H1 (cell line): ENCODE results near the gene BEAN1. TPM values are rescaled to one million over a fixed set of nuclear protein-coding genes. Genes with fewer than 3 reads are reported as not detected.

ENCODE experiments used
- CTCF ChIA-PET: fragments of 300-600 bp; sonication (Branson Sonifier 250); formaldehyde crosslinking; loops from one replicate; lab custom pipeline; 2021; ENCODE audit not compliant: partially characterized antibody; lab: Charles Lee
- POLR2A ChIA-PET: fragments of 300-600 bp; sonication (Branson Sonifier 250); formaldehyde crosslinking; loops from one replicate; lab custom pipeline; 2021; ENCODE audit warnings: inconsistent platforms; ENCODE audit not compliant: partially characterized antibody; lab: Charles Lee
- DNase-seq, 2 experiments: peaks; one replicate each; pipeline versions ENCODE4 v3.0.0 to v3.0.0-alpha.2; 2010 to 2022; ENCODE audit warnings: low spot score in 2 of 2, low read depth in 1 of 2, mixed read lengths in 1 of 2
- FAIRE-seq: peaks from 2 replicates; lab custom pipeline; 2011; peaks lifted over from hg19 to GRCh38; lab: Jason Lieb, UNC
- H2AFZ ChIP-seq: 2 replicates; pipeline ENCODE4 v1.8.1; 2012; ENCODE audit warnings: low read length, inconsistent platforms
- H2AK5ac ChIP-seq: 2 replicates; pipeline ENCODE4 v1.6.1; 2013; ENCODE audit warnings: low read depth, low read length
- H2BK120ac ChIP-seq: replicated peaks from 2 replicates; pipeline ENCODE3; 2013; ENCODE audit warnings: low read depth, low read length, inconsistent platforms
- H2BK12ac ChIP-seq: 2 replicates; pipeline ENCODE4 v1.6.1; 2013; ENCODE audit warnings: low read depth, low read length
- H2BK15ac ChIP-seq: 2 replicates; pipeline ENCODE4 v1.6.1; 2013; ENCODE audit warnings: low read length
- H2BK20ac ChIP-seq: 2 replicates; pipeline ENCODE4 v1.6.1; 2013; ENCODE audit warnings: low read length
- H2BK5ac ChIP-seq: 2 replicates; pipeline ENCODE4 v1.6.1; 2013; ENCODE audit warnings: low read depth, low read length
- H3K14ac ChIP-seq: 2 replicates; pipeline ENCODE4 v1.6.1; 2013; ENCODE audit warnings: inconsistent platforms; ENCODE audit not compliant: insufficient read length
- H3K18ac ChIP-seq: 2 replicates; pipeline ENCODE4 v1.6.1; 2013; ENCODE audit warnings: low read length; ENCODE audit errors: extremely low read depth
- H3K23ac ChIP-seq: 2 replicates; pipeline ENCODE4 v1.6.1; 2013; ENCODE audit warnings: inconsistent platforms; ENCODE audit not compliant: insufficient read length
- H3K23me2 ChIP-seq: 2 replicates; pipeline ENCODE4 v1.6.1; 2013; ENCODE audit warnings: low read depth, low read length
- H3K27ac ChIP-seq: 2 replicates; pipeline ENCODE4 v1.6.1; 2011; ENCODE audit warnings: low read depth, low read length, inconsistent platforms
- H3K27me3 ChIP-seq, 4 experiments: replicated peaks in 1 of 4; 1 replicate in 1 of 4; 2 replicates in 3 of 4; pipeline versions ENCODE4 v1.6.1 to v1.8.1; 2011 to 2013; ENCODE audit warnings: low read length in 3 of 4, mild to moderate bottlenecking in 3 of 4, inconsistent platforms in 2 of 4, mixed read lengths in 2 of 4, moderate library complexity in 1 of 4; ENCODE audit not compliant: control insufficient read depth in 3 of 4, insufficient read depth in 3 of 4; ENCODE audit errors: extremely low read depth in 1 of 4
- H3K36me3 ChIP-seq, 4 experiments: 2 replicates each; pipeline versions ENCODE4 v1.6.1 to v1.8.1; 2011 to 2013; ENCODE audit warnings: mild to moderate bottlenecking in 4 of 4, low read length in 3 of 4, moderate library complexity in 2 of 4, control low read depth in 1 of 4, inconsistent platforms in 1 of 4; ENCODE audit not compliant: insufficient read depth in 4 of 4, control insufficient read depth in 2 of 4
- H3K4ac ChIP-seq: replicated peaks from 2 replicates; pipeline ENCODE3; 2013; ENCODE audit warnings: low read length, low read depth, mixed read lengths, inconsistent platforms; ENCODE audit not compliant: insufficient read length
- H3K4me1 ChIP-seq, 4 experiments: replicated peaks in 1 of 4; 1 replicate in 1 of 4; 2 replicates in 3 of 4; pipeline versions ENCODE4 v1.6.1 to v1.8.1; 2011 to 2013; ENCODE audit warnings: low read length in 3 of 4, inconsistent platforms in 2 of 4, mixed read lengths in 1 of 4; ENCODE audit not compliant: insufficient read depth in 4 of 4, control insufficient read depth in 3 of 4
- H3K4me2 ChIP-seq, 2 experiments: 2 replicates each; pipeline versions ENCODE4 v1.6.1 to v1.8.1; 2011 to 2013; ENCODE audit warnings: low read depth in 2 of 2, low read length in 2 of 2, control low read depth in 1 of 2, inconsistent platforms in 1 of 2, mild to moderate bottlenecking in 1 of 2; ENCODE audit not compliant: insufficient read depth in 1 of 2
- H3K4me3 ChIP-seq, 4 experiments: fragments of 200-600, 300-600 bp in 1 of 4; sonication (generic), shearing (Covaris generic), sonication (Bioruptor Twin) in 1 of 4; 2 replicates each; pipeline versions ENCODE4 v1.5.1 to v1.8.1; 2011 to 2016; ENCODE audit warnings: low read length in 4 of 4, low read depth in 3 of 4, control low read depth in 2 of 4, inconsistent platforms in 2 of 4, mild to moderate bottlenecking in 2 of 4, mixed read lengths in 1 of 4, moderate library complexity in 1 of 4; ENCODE audit not compliant: insufficient read depth in 2 of 4; ENCODE audit errors: extremely low read depth in 1 of 4
- H3K56ac ChIP-seq: replicated peaks from 2 replicates; pipeline ENCODE3; 2013; ENCODE audit warnings: low read depth, mild to moderate bottlenecking, mixed read lengths, low read length, inconsistent platforms; ENCODE audit not compliant: insufficient read length
- H3K79me1 ChIP-seq: 2 replicates; pipeline ENCODE4 v1.6.1; 2013; ENCODE audit warnings: low read depth, low read length, control low read depth
- H3K79me2 ChIP-seq, 2 experiments: 2 replicates each; pipeline versions ENCODE4 v1.6.1 to v1.8.1; 2012 to 2013; ENCODE audit warnings: low read length in 2 of 2, mild to moderate bottlenecking in 2 of 2, inconsistent platforms in 1 of 2; ENCODE audit not compliant: insufficient read depth in 2 of 2, control insufficient read depth in 1 of 2
- H3K9ac ChIP-seq, 4 experiments: replicated peaks in 1 of 4; 1 replicate in 1 of 4; 2 replicates in 3 of 4; pipeline versions ENCODE4 v1.6.1 to v1.8.1; 2011 to 2013; ENCODE audit warnings: low read depth in 3 of 4, low read length in 3 of 4, control low read depth in 2 of 4, mild to moderate bottlenecking in 2 of 4, moderate library complexity in 2 of 4, inconsistent platforms in 1 of 4; ENCODE audit errors: extremely low read depth in 1 of 4
- H3K9me3 ChIP-seq, 2 experiments: 2 replicates each; pipeline versions ENCODE4 v1.6.1 to v1.8.1; 2012 to 2013; ENCODE audit warnings: mild to moderate bottlenecking in 2 of 2, moderate library complexity in 2 of 2, control low read depth in 1 of 2, inconsistent platforms in 1 of 2, low read depth in 1 of 2, low read length in 1 of 2, mixed read lengths in 1 of 2; ENCODE audit not compliant: insufficient read depth in 2 of 2
- H4K20me1 ChIP-seq, 2 experiments: replicated peaks in 1 of 2; 2 replicates each; pipeline versions ENCODE3 to v1.8.1; 2011 to 2013; ENCODE audit warnings: inconsistent platforms in 2 of 2, low read length in 2 of 2, mild to moderate bottlenecking in 1 of 2; ENCODE audit not compliant: insufficient read depth in 2 of 2, control insufficient read depth in 1 of 2
- H4K5ac ChIP-seq: 2 replicates; pipeline ENCODE4 v1.6.1; 2013; ENCODE audit warnings: low read length, low read depth, mixed read lengths, inconsistent platforms; ENCODE audit not compliant: insufficient read length
- H4K8ac ChIP-seq: 2 replicates; pipeline ENCODE4 v1.8.0; 2013; ENCODE audit warnings: mild to moderate bottlenecking, moderate library complexity, low read length, inconsistent platforms; ENCODE audit not compliant: insufficient read depth; ENCODE audit errors: extremely low read depth
- H4K91ac ChIP-seq: replicated peaks from 2 replicates; pipeline ENCODE3; 2013; ENCODE audit warnings: low read length, mixed read lengths, inconsistent platforms; ENCODE audit not compliant: insufficient read length
- BCL11A ChIP-seq, 2 experiments: IDR thresholded peaks; one replicate each; pipeline ENCODE4 v1.6.1; 2011; ENCODE audit warnings: low read depth in 2 of 2, low read length in 2 of 2, mild to moderate bottlenecking in 2 of 2
- CBX5 ChIP-seq: fragments of 300-800, 300-1000 bp; sonication (generic); IDR thresholded peaks from 2 replicates; pipeline ENCODE4 v1.7.1; 2016; ENCODE audit warnings: antibody characterized with exemption, low read length, low read depth
- CTBP2 ChIP-seq: IDR thresholded peaks from 2 replicates; pipeline ENCODE4 v1.7.0; 2011; ENCODE audit warnings: borderline replicate concordance, mild to moderate bottlenecking, moderate library complexity, mixed read lengths, low read length; ENCODE audit not compliant: insufficient read depth, insufficient read length
- FOSL1 ChIP-seq: IDR thresholded peaks from 2 replicates; pipeline ENCODE4 v1.6.1; 2011; ENCODE audit warnings: mild to moderate bottlenecking, low read depth, low read length, moderate library complexity; ENCODE audit not compliant: insufficient read depth
- NANOG ChIP-seq: IDR thresholded peaks from 2 replicates; pipeline ENCODE4 v1.6.1; 2011; ENCODE audit warnings: low read length, low read depth, mild to moderate bottlenecking, inconsistent platforms; ENCODE audit not compliant: insufficient read depth, poor library complexity, severe bottlenecking
- PHF8 ChIP-seq: fragments of 200-600 bp; sonication (generic); conservative IDR thresholded peaks from 2 replicates; pipeline ENCODE4 v1.7.1; 2012; ENCODE audit warnings: low read depth, mild to moderate bottlenecking, inconsistent platforms, low read length, moderate library complexity
- POLR2A ChIP-seq, 2 experiments: IDR thresholded peaks; 1 replicate in 1 of 2; 2 replicates in 1 of 2; pipeline ENCODE4 v1.6.1; 2011; ENCODE audit warnings: low read depth in 2 of 2, low read length in 2 of 2, mild to moderate bottlenecking in 2 of 2; ENCODE audit errors: control extremely low read depth in 1 of 2
- RBBP5 ChIP-seq: IDR thresholded peaks from 2 replicates; pipeline ENCODE4 v1.7.1; 2012; ENCODE audit warnings: low read depth, mild to moderate bottlenecking, inconsistent platforms, low read length, moderate library complexity, borderline replicate concordance
- TAF1 ChIP-seq: IDR thresholded peaks from 2 replicates; pipeline ENCODE4 v1.6.1; 2011; ENCODE audit warnings: mild to moderate bottlenecking, low read depth, low read length
- TAF7 ChIP-seq: optimal IDR thresholded peaks from 2 replicates; pipeline ENCODE3; 2011; ENCODE audit warnings: low read depth, mild to moderate bottlenecking, inconsistent platforms, low read length, moderate library complexity, borderline replicate concordance
- TCF12 ChIP-seq: IDR thresholded peaks from 2 replicates; pipeline ENCODE4 v1.6.1; 2011; ENCODE audit warnings: low read depth, mild to moderate bottlenecking, low read length
- ZNF274 ChIP-seq: IDR thresholded peaks from 2 replicates; pipeline ENCODE4 v1.7.0; 2012; ENCODE audit warnings: low read length, borderline replicate concordance; ENCODE audit errors: extremely low read depth
- WGBS, 2 experiments: shearing (Covaris generic) in 1 of 2; methylation state at CpG; one replicate each; pipeline versions ENCODE4 v1.1.6 to v1.1.7; 2013 to 2015; ENCODE audit warnings: low lambda C conversion rate in 2 of 2, mixed read lengths in 2 of 2, inconsistent platforms in 1 of 2, low coverage in 1 of 2, missing lambda C conversion rate in 1 of 2; ENCODE audit not compliant: insufficient replicate concordance in 2 of 2, insufficient coverage in 1 of 2, insufficient read length in 1 of 2; ENCODE audit errors: extremely low coverage in 1 of 2, missing lambda C conversion rate in 1 of 2; 5-methylcytosine and 5-hydroxymethylcytosine counted together
- polyA plus RNA-seq, 7 experiments: library from polyadenylated mRNA; depleted of rRNA in 3 of 7; stranded (reverse) in 5 of 7; unstranded in 2 of 7; fragments of >200 nt in 5 of 7; fragments of 200-250 nt in 2 of 7; gene quantifications; 1 replicate in 5 of 7; 2 replicates in 1 of 7; 4 replicates in 1 of 7; pipeline versions ENCODE4 v1.2.1 to v1.2.3, GENCODE V29; 2011 to 2013; ENCODE audit warnings: missing spikeins in 2 of 7, mixed read lengths in 2 of 7
- total RNA-seq: library from RNA; stranded (reverse); fragmentation: NEBNext Ultra II Directional; extraction: Animal tissue kit (Norgen Biotek cat#: 25700); gene quantifications from 2 replicates; pipeline ENCODE4 v1.2.1, GENCODE V29; 2021
- TF ChIP-seq, protein P1 (sequence below): IDR thresholded peaks from 2 replicates; pipeline ENCODE4 v1.6.1; 2011; ENCODE audit warnings: low read length, improper control_type of control experiment

The BEAN1 gene
- total and polyA plus RNA-seq, 2 of the 8 experiments (the other 6 are each of a cell fraction or from before 2014, with no cell fraction given), result 0.08 TPM; not detected in 1

DNA sequence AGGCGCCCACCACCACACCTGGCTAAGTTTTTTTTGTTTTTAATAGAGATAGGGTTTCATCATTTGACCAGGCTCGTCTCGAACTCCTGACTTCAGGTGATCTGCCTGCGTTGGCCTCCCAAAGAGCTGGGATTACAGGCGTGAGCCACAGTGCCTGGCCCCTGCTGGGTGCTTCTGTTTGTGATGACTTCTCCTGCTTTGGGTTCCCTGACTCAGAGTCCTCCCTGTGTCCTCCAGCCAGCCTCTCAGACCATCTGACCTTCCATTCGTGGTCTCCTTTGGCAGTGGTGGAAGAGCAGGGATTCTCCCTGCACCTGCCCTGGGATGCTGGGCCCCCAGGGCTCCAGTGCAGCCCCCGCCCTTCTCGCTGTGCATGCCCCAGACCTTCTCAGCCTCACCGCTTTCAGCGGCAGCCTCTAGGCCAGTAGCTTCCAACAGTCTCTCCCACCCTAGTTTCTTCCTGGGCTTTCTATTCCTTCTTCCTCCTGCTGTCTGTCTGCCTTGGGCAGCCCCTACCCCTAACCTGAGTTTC is 13.2 kb downstream of the BEAN1 start:
- Histone ChIP-seq H3K27ac (no peak overlapping the region), H2BK12ac (no peak overlapping the region), H2BK120ac (no peak overlapping the region), H3K79me1 (no peaks in the 10 kb centered on the region), H3K56ac (no peak overlapping the region), H4K5ac (no peak overlapping the region), H3K36me3 (no peaks in the 10 kb centered on the region), H4K91ac (no peak overlapping the region), H3K9ac (no peak overlapping the region), H3K4me1 (peaks cover 0 to 6% (median 2%) of the 10 kb centered on the region in 4 experiments; a peak in 2 of 7 replicates), H3K4ac (no peak overlapping the region), H2BK15ac (no peak overlapping the region), H2AK5ac (no peak overlapping the region), H3K23ac (no peak overlapping the region), H3K4me2 (no peak overlapping the region), H3K14ac (no peak overlapping the region), H3K4me3 (no peak overlapping the region), H3K18ac (no peak overlapping the region), H2AFZ (no peak overlapping the region), H3K23me2 (no peaks in the 10 kb centered on the region), H3K79me2 (no peaks in the 10 kb centered on the region), H3K9me3 (no peaks in the 10 kb centered on the region), H2BK20ac (no peak overlapping the region), H2BK5ac (no peak overlapping the region), H3K27me3 (no peaks in the 10 kb centered on the region; a peak in 1 of 7 replicates), H4K8ac (no peak overlapping the region), H4K20me1 (no peaks in the 10 kb centered on the region)
- no peak for DNase-seq
- CTCF ChIA-PET, result interaction anchor here (1.0 to 4.5 kb wide), 8 partner anchors 11 to 169 kb away, joined by 3 to 30 read pairs (median 4); no protein-coding TSS in a partner anchor
- FAIRE-seq, result no peak
- WGBS, 2 experiments, result 91% methylated on average over 9 of the region's 10 CpGs; no CpG with 5 or more reads in 1 of the 2 experiments
- no peak for TF ChIP-seq BCL11A (IDR thresholded peaks at IDR 0.05; ENCODE audit: low read depth in 2 of 2, low read length in 2 of 2)
- TF ChIP-seq, protein P1, sequence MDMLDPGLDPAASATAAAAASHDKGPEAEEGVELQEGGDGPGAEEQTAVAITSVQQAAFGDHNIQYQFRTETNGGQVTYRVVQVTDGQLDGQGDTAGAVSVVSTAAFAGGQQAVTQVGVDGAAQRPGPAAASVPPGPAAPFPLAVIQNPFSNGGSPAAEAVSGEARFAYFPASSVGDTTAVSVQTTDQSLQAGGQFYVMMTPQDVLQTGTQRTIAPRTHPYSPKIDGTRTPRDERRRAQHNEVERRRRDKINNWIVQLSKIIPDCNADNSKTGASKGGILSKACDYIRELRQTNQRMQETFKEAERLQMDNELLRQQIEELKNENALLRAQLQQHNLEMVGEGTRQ, result no peak
- TF ChIP-seq NANOG, result no peak
- no peak for TF ChIP-seq CTBP2
- no peak for TF ChIP-seq RBBP5
- TF ChIP-seq POLR2A (IDR thresholded peaks at IDR 0.05; ENCODE audit: control extremely low read depth in 1 of 2, low read depth in 2 of 2, low read length in 2 of 2), result no peak
- no peak for TF ChIP-seq FOSL1
- no peak for TF ChIP-seq TAF7
- no peak for TF ChIP-seq ZNF274
- no peak for TF ChIP-seq PHF8
- TF ChIP-seq TAF1, result no peak
- TF ChIP-seq CBX5, result no peak
- no peak for TF ChIP-seq TCF12
- POLR2A ChIA-PET, result no interaction called here
